ENCODE measurements around the gene MED13.

DNA sequence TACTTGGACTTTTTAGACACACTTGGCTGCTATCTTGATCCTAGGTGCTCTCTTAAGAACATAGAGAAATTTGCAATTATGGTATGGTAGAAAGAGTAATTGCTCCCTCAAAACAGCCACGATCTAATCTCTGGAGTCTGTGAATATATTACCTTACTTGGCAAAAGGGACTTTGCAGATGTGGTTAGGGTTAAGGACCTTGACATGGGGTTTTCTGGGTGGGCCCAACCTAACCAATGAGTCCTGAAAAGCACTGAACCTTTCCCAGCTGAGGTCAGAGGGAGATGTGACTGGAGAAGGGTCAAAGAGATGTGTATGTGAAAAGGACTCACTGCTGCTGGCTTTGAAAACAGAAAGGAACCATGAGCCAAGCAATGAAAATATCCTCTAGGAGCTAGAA is 26.7 kb upstream of the MED13 start:
- TF ChIP-seq, protein P1, sequence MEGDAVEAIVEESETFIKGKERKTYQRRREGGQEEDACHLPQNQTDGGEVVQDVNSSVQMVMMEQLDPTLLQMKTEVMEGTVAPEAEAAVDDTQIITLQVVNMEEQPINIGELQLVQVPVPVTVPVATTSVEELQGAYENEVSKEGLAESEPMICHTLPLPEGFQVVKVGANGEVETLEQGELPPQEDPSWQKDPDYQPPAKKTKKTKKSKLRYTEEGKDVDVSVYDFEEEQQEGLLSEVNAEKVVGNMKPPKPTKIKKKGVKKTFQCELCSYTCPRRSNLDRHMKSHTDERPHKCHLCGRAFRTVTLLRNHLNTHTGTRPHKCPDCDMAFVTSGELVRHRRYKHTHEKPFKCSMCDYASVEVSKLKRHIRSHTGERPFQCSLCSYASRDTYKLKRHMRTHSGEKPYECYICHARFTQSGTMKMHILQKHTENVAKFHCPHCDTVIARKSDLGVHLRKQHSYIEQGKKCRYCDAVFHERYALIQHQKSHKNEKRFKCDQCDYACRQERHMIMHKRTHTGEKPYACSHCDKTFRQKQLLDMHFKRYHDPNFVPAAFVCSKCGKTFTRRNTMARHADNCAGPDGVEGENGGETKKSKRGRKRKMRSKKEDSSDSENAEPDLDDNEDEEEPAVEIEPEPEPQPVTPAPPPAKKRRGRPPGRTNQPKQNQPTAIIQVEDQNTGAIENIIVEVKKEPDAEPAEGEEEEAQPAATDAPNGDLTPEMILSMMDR (IDR thresholded peaks at IDR 0.05): no peak
- TF ChIP-seq POLR2AphosphoS5 (IDR thresholded peaks at IDR 0.05) (no peak), POLR2A (IDR thresholded peaks at IDR 0.05) (no peak)

Measured in breast epithelium (tissue), 3 donors.